HepG2 (cell line): ENCODE data around the gene GLG1. TPM values are rescaled to one million over a fixed set of nuclear protein-coding genes. Genes with fewer than 3 reads are reported as not detected.

Experiments used
- ATAC-seq: fragments of 200-7000 bp; cut with Tn5 transposase; 3 replicates; pipeline ENCODE4 v1.9.1; 2020; ENCODE audit warnings: mild to moderate bottlenecking, moderate library complexity
- BruUV-seq: library from RNA; stranded (reverse); fragments of 400-500 nt; replicated peaks from 2 replicates; lab custom pipeline; 2021; lab: Mats Ljungman, UMichigan
- CTCF ChIA-PET: fragments of 300-600 bp; formaldehyde crosslinking; extraction: SDS; loops from one replicate; lab custom pipeline; 2021; ENCODE audit warnings: low total read pairs, inconsistent platforms, low intra/inter-chr PET ratio; lab: Yijun Ruan, JAX
- POLR2A ChIA-PET: fragments of 350-600 bp; sonication (Branson Sonifier 250); formaldehyde crosslinking; loops from one replicate; lab custom pipeline; 2020; ENCODE audit warnings: antibody characterized with exemption, inconsistent platforms; lab: Yijun Ruan, JAX
- DNase-seq: peaks from one replicate; pipeline ENCODE4 v3.0.0-alpha.2; 2015; ENCODE audit warnings: low spot score
- FAIRE-seq: peaks from 3 replicates; lab custom pipeline; 2011; peaks lifted over from hg19 to GRCh38; lab: Jason Lieb, UNC
- H2AFZ ChIP-seq: one replicate; pipeline ENCODE4 v1.6.1; 2011; ENCODE audit warnings: low read length, inconsistent platforms
- H3K27ac ChIP-seq: fragments of 300-600 bp; 3 replicates; pipeline ENCODE4 v1.8.0; 2011; ENCODE audit warnings: mixed run types, mild to moderate bottlenecking, mixed read lengths, low read length, inconsistent platforms; ENCODE audit not compliant: insufficient read depth; ENCODE audit errors: extremely low read length
- H3K27me3 ChIP-seq, 2 experiments: fragments of 200-600 bp in 1 of 2; 2 replicates in 1 of 2; 3 replicates in 1 of 2; pipeline versions ENCODE4 v1.6.0 to v1.8.0; 2011; ENCODE audit warnings: low read length in 2 of 2, mild to moderate bottlenecking in 2 of 2, moderate library complexity in 2 of 2, inconsistent platforms in 1 of 2; ENCODE audit not compliant: insufficient read depth in 2 of 2, control insufficient read depth in 1 of 2
- H3K36me3 ChIP-seq, 2 experiments: fragments of 200-600 bp in 1 of 2; replicated peaks in 1 of 2; 2 replicates in 1 of 2; 3 replicates in 1 of 2; pipeline versions ENCODE4 v1.5.1 to v1.8.0; 2011; ENCODE audit warnings: low read length in 2 of 2, inconsistent platforms in 1 of 2; ENCODE audit not compliant: insufficient read depth in 2 of 2, control insufficient read depth in 1 of 2
- H3K4me1 ChIP-seq: 2 replicates; pipeline ENCODE4 v1.5.1; 2012; ENCODE audit warnings: low read length, inconsistent platforms; ENCODE audit not compliant: insufficient read depth
- H3K4me2 ChIP-seq: 2 replicates; pipeline ENCODE4 v1.6.0; 2011; ENCODE audit warnings: low read depth, low read length, inconsistent platforms
- H3K4me3 ChIP-seq, 3 experiments: fragments of 200-600 bp in 1 of 3; sonication (generic), shearing (Covaris generic) in 1 of 3; replicated peaks in 1 of 3; 2 replicates each; pipeline ENCODE4 v1.5.1; 2011 to 2016; ENCODE audit warnings: low read length in 3 of 3, inconsistent platforms in 2 of 3, low read depth in 2 of 3, mild to moderate bottlenecking in 2 of 3, control low read depth in 1 of 3, mixed read lengths in 1 of 3; ENCODE audit not compliant: insufficient read depth in 1 of 3
- H3K79me2 ChIP-seq: one replicate; pipeline ENCODE4 v1.6.1; 2011; ENCODE audit warnings: low read length, inconsistent platforms; ENCODE audit not compliant: insufficient read depth
- H3K9ac ChIP-seq: 2 replicates; pipeline ENCODE4 v1.6.0; 2011; ENCODE audit warnings: mild to moderate bottlenecking, low read depth, low read length, inconsistent platforms; ENCODE audit not compliant: insufficient read depth
- H3K9me3 ChIP-seq: 2 replicates; pipeline ENCODE4 v1.5.1; 2012; ENCODE audit warnings: mild to moderate bottlenecking, low read length
- H4K20me1 ChIP-seq: 2 replicates; pipeline ENCODE4 v1.6.0; 2011; ENCODE audit warnings: inconsistent platforms, mild to moderate bottlenecking, low read length, moderate library complexity; ENCODE audit not compliant: insufficient read depth
- HOXA3 ChIP-seq: sonication (generic); formaldehyde crosslinking; IDR thresholded peaks from 2 replicates; pipeline ENCODE4 v1.5.0; 2020; ENCODE audit warnings: missing genetic modification reagents
- PRDM10 ChIP-seq: sonication (generic); formaldehyde crosslinking; IDR thresholded peaks from 2 replicates; pipeline ENCODE4 v1.4.0; 2020; ENCODE audit warnings: low read depth, missing genetic modification reagents
- WGBS: methylation state at CpG from one replicate; pipeline ENCODE4 v1.1.6; 2017; ENCODE audit warnings: low lambda C conversion rate; 5-methylcytosine and 5-hydroxymethylcytosine counted together
- in situ Hi-C: cut with HindIII; loops from 2 replicates; pipeline ENCODE4 v1.10.0; 2017; ENCODE audit warnings: low pct_unique_long_range_greater_than_20kb; ENCODE audit not compliant: extremely low pct_ligation_motif_present
- intact Hi-C: fragments of 100-400 bp; cut with micrococcal nuclease; formaldehyde crosslinking; loops from one replicate; pipeline ENCODE4 v1.10.0; 2022; ENCODE audit not compliant: unreplicated experiment
- polyA plus RNA-seq, 8 experiments: library from polyadenylated mRNA; depleted of rRNA in 3 of 8; stranded (reverse) in 7 of 8; unstranded in 1 of 8; fragments of >200 nt; fragmentation: Illumina TruSeq in 4 of 8; extraction: Trizol in 4 of 8; gene quantifications; 2 replicates each; pipeline versions ENCODE4 v1.2.1 to v1.2.3, GENCODE V29; 2011 to 2016; ENCODE audit warnings: low read depth in 4 of 8, missing spikeins in 1 of 8, mixed read lengths in 1 of 8; ENCODE audit not compliant: insufficient read depth in 1 of 8
- total RNA-seq, 5 experiments: library from RNA; depleted of rRNA; stranded (reverse); fragments of >200 nt; fragmentation: Illumina TruSeq; extraction: Trizol; gene quantifications; 2 replicates each; pipeline ENCODE4 v1.2.3, GENCODE V29; 2016; ENCODE audit warnings: low read depth in 1 of 5
- TF ChIP-seq, protein P1 (sequence below): sonication (generic); formaldehyde crosslinking; IDR thresholded peaks from 2 replicates; pipeline ENCODE4 v1.4.0; 2020; ENCODE audit warnings: mild to moderate bottlenecking, missing genetic modification reagents

GLG1 gene
- total and polyA plus RNA-seq, 2 of the 13 experiments (the other 11 are each of a cell fraction or from before 2014, with no cell fraction given): 87.7 to 141 TPM

GRCh38 chr16:74448990-74449389 lies 157.9 kb downstream of the GLG1 start:
- FAIRE-seq: no peak
- BruUV-seq: TSS peak; percentile 5
- CTCF ChIA-PET: no interaction called here
- in situ Hi-C loops (no loop called here), intact Hi-C loops (no loop called here)
- H3K9ac ChIP-seq: no peak overlapping the region
- POLR2A ChIA-PET: no interaction called here
- no peak for ATAC-seq
- no peaks in the 10 kb centered on the region for H4K20me1 ChIP-seq
- no peak overlapping the region for H2AFZ ChIP-seq
- 88% methylated on average over 8 of the region's 8 CpGs for WGBS
- peaks cover 12 to 25% of the 10 kb centered on the region in 2 experiments for H3K36me3 ChIP-seq
- no peaks in the 10 kb centered on the region for H3K79me2 ChIP-seq
- H3K4me1 ChIP-seq: peaks cover 17% of the 10 kb centered on the region
- H3K27ac ChIP-seq: no peak overlapping the region
- TF ChIP-seq, protein P1, sequence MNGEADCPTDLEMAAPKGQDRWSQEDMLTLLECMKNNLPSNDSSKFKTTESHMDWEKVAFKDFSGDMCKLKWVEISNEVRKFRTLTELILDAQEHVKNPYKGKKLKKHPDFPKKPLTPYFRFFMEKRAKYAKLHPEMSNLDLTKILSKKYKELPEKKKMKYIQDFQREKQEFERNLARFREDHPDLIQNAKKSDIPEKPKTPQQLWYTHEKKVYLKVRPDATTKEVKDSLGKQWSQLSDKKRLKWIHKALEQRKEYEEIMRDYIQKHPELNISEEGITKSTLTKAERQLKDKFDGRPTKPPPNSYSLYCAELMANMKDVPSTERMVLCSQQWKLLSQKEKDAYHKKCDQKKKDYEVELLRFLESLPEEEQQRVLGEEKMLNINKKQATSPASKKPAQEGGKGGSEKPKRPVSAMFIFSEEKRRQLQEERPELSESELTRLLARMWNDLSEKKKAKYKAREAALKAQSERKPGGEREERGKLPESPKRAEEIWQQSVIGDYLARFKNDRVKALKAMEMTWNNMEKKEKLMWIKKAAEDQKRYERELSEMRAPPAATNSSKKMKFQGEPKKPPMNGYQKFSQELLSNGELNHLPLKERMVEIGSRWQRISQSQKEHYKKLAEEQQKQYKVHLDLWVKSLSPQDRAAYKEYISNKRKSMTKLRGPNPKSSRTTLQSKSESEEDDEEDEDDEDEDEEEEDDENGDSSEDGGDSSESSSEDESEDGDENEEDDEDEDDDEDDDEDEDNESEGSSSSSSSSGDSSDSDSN (CRISPR knock-in tag): no peak
- TF ChIP-seq PRDM10 (CRISPR knock-in tag) (no peak), HOXA3 (0 out of 2 replicates have a peak, but pooled peaks have one; percentile 1)
- DNase-seq: no peak
- H3K4me3 ChIP-seq: no peak overlapping the region
- no peak overlapping the region for H3K4me2 ChIP-seq
- H3K9me3 ChIP-seq: no peaks in the 10 kb centered on the region
- H3K27me3 ChIP-seq: no peaks in the 10 kb centered on the region
